GM18907 (cell line): ENCODE measurements around the gene DHX32.
"Not testable (repeated sequence)": the region's sequence is repeated elsewhere in the genome, so short reads cannot be mapped to it uniquely, and the experiment has no call there.

Experiments used
- ATAC-seq: cut with Tn5 transposase; IDR thresholded peaks from one replicate; pipeline ENCODE4 v1.9.1; 2021; ENCODE audit warnings: mild to moderate bottlenecking, moderate library complexity; ENCODE audit not compliant: unreplicated experiment

The DHX32 gene

GRCh38 chr10:125881192-125881591, at the start of gene DHX32:
Gene DHX32 (minus strand): TSS chr10:125881292. CDS start chr10:125880824, 468 bp downstream.
- no peak for ATAC-seq

- ATAC-seq: no peak
Observed at GRCh38 chr10:125929618-125930017, 48.5 kb upstream of the DHX32 start.

- no peak for ATAC-seq
Observed at GRCh38 chr10:125928928-125929585, 48.0 kb upstream of the DHX32 start.

GRCh38 chr10:125927265-125927664, 46.2 kb upstream of the DHX32 start:
- not testable (repeated sequence) for ATAC-seq

- no peak for ATAC-seq
Observed at GRCh38 chr10:125926247-125926646, 45.2 kb upstream of the DHX32 start.

GRCh38 chr10:125925262-125925834, 44.3 kb upstream of the DHX32 start:
- ATAC-seq: no peak

- not testable (repeated sequence) for ATAC-seq
Observed at GRCh38 chr10:125921643-125922306, 40.7 kb upstream of the DHX32 start.

GRCh38 chr10:125917704-125918361, 36.7 kb upstream of the DHX32 start:
- not testable (repeated sequence) for ATAC-seq

GRCh38 chr10:125916977-125917376, 35.9 kb upstream of the DHX32 start:
- ATAC-seq: no peak

GRCh38 chr10:125913277-125913676, 32.2 kb upstream of the DHX32 start:
- not testable (repeated sequence) for ATAC-seq

- ATAC-seq: no peak
Observed at GRCh38 chr10:125911990-125912389, 30.9 kb upstream of the DHX32 start.

GRCh38 chr10:125911145-125911544, 30.1 kb upstream of the DHX32 start:
- ATAC-seq: no peak

- not testable (repeated sequence) for ATAC-seq
Observed at GRCh38 chr10:125909491-125909890, 28.4 kb upstream of the DHX32 start.

GRCh38 chr10:125908813-125909212, 27.7 kb upstream of the DHX32 start:
- not testable (repeated sequence) for ATAC-seq

- ATAC-seq: not testable (repeated sequence)
Observed at GRCh38 chr10:125907598-125907997, 26.5 kb upstream of the DHX32 start.

GRCh38 chr10:125905069-125905994, 24.2 kb upstream of the DHX32 start:
- not testable (repeated sequence) for ATAC-seq

GRCh38 chr10:125903135-125903640, 22.1 kb upstream of the DHX32 start:
- not testable (repeated sequence) for ATAC-seq

- not testable (repeated sequence) for ATAC-seq
Observed at GRCh38 chr10:125900963-125901362, 19.9 kb upstream of the DHX32 start.

GRCh38 chr10:125897317-125897716, 16.2 kb upstream of the DHX32 start:
- ATAC-seq: not testable (repeated sequence)
